HG02798 (cell line): Measurements from ENCODE around the gene PPARG.
"Not testable (repeated sequence)": the region's sequence is repeated elsewhere in the genome, so short reads cannot be mapped to it uniquely, and the experiment has no call there.

Source experiments
- ATAC-seq: cut with Tn5 transposase; IDR thresholded peaks from one replicate; pipeline ENCODE4 v1.9.1; 2021; ENCODE audit warnings: mild to moderate bottlenecking; ENCODE audit not compliant: unreplicated experiment, poor library complexity

Gene PPARG

DNA sequence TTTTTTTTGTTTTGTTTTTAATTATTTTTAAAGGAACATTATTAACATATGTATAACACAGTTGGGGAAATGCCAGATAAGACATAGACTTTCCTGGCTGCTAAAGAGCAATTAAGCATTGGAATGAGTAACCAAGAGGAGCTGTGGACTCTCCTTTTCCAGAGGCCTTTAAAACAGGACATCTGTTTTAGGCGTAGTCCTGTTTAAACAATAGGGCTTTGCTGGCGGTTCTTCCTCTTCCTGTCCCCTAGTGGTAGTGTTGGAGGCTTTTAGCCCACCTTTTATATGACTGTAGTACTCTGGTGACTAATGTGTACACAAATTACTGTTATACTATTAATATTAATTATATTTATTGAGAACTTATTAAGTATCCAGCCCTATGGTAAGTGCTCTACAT is 81.9 kb downstream of the PPARG start:
- no peak for ATAC-seq

DNA sequence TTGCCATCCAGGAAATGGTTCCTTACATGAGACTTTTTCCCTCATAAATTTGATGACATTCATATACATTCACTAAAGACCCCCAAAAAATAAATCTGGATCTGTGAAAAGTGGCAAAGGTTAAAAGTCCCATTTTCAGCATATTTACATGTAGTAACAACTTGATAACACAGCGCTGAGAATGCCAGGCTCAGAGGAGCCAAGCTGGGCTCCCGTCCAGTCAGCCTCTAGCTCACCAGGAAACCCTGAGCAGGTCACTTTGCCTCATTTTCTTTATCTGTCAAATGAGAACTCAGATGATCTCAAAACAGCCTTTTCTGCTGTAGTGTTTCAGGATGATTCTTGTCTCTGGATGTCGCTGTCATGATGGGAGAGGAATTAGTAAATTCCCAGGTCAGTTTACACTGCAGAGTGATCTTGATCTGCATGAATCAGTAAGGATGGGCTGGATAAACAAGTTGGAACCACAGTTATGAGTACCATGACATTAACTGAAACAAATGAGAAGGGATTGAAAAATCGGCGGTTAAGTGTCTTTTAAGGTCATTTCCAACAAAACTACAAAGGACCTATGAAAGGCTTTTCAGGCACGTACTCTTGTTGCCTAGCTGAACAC is 82.8 kb downstream of the PPARG start:
- ATAC-seq = no peak

DNA sequence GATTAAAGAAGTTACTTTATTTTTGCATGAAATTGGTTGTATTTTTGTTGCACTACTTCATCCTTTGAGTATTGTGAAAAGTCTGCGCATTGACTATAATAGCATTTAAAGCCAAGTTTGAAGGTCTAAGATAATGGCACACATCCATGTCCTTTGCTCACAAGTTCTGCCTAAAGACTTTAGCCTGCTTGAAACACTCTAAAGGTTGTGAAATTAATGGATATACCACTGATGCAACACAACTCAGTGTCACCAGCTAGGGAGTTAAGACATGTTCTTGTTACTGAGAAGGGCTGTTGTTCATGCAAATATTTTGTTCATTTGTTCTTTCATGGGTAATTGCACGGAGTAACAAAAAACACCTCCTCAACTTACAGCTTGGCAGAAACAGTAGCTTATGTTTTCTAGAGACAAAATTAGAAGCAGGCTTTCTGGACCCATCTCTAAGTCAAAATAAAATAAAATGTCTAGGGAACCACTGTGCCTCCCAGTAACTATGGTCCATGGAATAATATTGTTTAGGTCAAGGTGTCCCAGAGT is 83.9 kb downstream of the PPARG start:
- no peak for ATAC-seq

DNA sequence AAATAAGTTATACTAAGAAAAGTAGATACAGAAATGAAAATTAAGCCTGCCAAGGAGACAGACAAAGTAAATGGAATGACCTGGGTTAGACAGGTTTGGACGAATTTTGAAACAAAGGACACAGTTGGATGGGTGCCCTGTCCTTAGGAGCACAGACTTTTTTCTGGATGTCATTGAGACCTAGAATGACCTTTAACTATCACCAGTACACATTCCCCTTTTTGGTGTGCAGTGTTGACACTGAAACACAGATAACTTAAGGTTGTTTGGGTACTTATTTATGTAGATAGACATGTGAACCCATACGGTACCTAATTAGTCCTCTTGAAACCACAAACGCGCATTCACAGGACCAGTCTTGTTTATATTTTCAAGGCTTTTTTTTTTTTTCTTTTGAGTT is 86.7 kb downstream of the PPARG start:
- ATAC-seq = no peak

DNA sequence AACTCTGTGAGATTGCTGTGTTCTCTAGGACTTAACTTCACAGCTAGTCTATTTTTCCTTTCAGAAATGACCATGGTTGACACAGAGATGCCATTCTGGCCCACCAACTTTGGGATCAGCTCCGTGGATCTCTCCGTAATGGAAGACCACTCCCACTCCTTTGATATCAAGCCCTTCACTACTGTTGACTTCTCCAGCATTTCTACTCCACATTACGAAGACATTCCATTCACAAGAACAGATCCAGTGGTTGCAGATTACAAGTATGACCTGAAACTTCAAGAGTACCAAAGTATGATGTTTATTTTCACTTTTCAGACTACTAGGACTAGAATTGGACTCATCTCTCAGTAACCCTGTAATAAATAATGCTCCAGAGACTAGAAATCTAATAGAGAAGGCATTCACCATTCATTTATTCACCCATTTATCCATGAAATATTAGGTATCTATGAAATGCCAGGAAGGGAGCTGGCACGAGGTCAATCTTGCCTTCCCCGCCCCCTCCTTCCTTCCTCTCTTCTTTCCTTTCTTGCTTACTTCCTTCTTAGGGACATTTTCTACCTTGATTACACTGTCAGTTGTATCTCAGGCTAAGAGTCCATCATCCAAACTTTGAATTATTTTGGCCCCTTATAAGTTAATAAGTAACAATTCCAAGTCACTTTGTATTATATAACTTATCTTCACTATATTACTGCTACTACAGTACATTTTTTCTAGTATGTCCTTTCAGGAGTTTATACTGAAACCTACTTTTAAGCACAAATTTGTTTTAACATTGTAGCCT is 91.0 kb downstream of the PPARG start:
- ATAC-seq = no peak

DNA sequence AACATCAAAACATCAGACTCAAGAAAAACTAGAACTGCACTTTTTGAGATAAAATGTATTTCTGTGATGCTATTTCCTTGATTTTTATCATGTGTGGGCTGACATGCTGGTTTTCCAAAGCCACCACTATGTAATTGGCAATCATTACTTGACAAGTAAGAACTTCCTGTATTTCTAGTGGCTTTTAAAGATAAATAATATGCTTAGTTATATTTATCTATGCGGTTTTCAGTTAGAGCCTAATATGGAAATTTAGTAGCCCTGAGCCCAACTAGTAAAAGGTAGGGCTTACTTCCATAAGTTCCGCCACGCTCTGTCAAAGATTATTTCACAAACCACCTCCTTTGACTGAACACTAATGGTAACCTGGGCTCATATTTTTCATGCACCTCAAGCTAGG is 91.6 kb downstream of the PPARG start:
- ATAC-seq = no peak

DNA sequence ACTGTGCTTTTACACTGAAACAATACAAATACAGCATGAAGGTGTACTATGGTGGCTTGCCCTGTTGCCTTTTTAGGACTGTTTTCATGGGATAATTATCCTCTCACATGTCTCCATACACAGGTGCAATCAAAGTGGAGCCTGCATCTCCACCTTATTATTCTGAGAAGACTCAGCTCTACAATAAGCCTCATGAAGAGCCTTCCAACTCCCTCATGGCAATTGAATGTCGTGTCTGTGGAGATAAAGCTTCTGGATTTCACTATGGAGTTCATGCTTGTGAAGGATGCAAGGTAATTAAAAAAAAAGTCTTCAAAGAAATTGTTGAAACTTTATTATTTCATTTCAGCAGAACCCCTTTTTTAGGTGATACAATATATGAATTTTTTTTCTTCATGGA is 92.3 kb downstream of the PPARG start:
- ATAC-seq = no peak

DNA sequence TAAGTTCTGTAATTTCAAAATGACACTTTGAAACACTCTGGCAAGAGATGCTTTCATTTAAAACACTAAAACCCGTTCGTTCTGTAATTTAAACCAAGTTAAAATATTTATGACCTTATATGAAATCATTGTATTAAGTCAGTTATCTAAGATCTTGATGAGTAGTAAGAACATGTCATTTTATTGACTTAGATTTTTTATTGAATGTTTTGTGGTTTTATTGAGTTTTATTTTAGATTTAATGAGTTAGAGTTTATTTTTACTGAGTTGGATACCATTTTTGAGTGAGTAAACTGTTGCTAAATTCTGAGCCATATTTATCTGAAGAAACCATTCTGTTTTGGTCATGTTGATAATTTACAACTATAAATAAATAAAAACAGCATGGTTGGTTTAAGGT is 94.3 kb downstream of the PPARG start:
- no peak for ATAC-seq

DNA sequence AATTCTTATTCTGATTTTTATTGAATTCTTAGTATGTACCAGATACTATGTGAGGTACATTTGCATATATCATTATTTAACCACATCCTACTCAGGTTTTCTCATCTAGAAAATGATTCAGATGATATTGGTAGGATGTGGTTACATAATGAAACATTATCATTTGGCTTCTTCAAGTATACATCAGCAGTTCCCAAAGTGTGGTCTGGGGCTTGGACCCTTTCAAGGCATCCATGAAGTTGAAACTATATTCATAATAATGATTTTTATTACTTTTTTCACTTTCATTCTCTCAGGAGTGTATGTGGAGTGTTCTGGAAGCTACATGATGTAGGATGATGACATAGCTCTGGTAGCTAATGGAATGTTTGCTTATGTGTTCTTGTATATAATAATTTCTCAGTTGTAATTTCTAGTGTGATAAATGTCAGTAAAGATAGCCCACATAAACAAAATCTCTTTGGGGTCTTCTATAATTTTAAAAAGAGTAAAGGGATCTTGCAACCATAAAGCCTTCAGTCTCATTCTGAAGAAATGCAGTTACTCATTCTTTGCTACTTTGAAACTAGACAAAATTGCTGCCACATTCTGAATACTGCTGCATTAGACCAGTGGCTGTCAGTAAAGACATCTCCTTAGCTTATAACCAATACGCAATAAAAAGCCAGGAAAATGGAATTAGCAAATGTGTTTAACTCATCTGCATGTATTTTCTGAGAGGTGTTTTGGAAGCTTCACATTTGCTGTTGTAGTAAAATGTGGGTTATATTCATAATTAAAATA is 95.8 kb downstream of the PPARG start:
- no peak for ATAC-seq

DNA sequence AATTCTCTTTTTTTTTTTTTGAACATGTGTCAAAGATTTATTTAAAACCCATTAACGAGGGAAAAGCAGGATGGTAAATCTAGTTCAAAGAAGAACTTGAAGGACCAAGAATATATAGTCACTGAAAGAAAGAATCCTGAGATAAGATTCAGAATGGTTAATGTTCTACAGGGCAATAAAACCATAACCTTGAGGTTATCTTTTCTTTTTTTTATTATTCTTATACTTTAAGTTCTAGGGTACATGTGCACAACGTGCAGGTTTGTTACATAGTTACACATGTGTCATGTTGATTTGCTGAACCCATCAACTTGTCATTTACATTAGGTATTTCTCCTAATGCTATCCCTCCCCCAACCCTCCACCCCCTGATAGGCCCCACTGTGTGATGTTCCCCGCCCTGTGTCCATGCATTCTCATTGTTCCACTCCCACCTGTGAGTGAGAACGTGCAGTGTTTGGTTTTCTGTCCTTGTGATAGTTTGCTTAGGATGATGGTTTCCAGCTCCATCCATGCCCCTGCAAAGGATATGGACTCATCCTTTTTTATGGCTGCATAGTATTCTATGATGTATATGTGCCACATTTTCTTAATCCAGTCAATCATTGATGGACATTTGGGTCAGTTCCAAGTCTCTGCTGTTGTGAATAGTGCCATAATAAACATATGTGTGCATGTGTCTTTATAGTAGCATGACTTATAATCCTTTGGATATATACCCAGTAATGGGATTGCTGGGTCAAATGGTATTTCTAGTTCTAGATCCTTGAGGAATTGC is 97.8 kb downstream of the PPARG start:
- not testable (repeated sequence) for ATAC-seq

DNA sequence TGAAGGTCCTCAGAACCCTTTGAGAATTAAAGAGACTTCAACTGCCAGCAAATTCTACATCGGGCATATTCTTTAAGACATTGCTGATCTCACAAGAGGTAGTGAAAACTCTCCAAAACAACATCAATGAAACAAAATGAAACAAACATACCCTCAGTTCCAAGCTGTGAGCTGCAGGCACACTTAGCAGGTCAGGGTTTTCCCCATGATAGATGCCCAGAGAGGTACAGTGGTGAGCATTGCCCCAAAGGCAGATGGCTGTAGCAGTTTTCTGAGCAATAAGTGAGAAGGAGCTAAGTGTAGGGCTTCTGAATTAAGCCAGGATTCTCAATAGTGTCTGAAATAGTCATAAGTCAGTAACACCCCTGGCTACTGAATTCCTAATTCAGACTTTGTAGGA is 99.3 kb downstream of the PPARG start:
- no peak for ATAC-seq

DNA sequence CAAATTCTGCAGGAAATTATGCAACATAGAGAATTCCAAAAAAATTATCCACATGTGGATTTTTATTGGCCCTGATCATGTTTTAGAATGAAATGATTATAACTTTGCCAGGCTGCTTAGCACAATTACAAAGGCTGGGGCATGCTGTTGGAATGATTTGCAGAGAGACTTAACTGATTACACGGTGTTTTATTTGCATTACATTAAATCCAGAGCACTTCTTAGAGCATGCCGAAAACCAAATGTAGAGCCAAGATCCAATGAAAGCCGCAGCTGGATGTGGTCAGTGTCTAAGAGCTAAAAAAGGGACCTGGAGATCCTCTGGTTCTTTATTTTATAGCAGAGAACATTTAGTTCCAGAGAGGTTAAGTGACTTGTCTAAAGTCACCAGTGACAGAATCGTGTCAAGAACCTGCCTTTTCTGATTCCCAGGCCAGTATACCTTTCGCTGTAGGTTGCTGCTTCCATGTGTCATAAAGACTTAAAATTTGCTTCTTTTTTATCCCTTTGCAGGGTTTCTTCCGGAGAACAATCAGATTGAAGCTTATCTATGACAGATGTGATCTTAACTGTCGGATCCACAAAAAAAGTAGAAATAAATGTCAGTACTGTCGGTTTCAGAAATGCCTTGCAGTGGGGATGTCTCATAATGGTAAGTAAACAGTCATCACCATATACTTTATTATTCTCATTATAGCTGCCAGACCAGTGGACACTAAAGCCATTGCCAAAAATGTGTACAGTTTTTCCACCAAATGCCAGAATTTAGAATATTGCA is 103.4 kb downstream of the PPARG start:
- ATAC-seq = no peak

DNA sequence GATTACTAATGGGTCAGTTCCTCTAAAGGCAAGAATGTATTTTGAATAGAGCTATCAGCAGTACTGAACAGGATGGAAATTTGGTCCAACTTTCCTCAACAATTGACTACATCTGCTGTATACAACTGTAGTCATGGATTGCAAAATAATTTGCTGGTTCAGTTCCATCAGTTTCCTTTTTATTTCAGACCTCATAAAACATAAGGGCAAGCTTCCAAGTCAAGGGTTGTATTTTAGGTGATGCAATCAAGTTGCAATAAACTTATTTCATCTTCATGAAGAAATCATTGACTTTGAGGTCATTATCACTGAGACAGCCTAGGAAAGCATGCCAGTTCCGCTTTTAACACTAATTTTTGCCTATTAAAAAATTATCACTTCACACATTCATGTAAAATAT is 105.0 kb downstream of the PPARG start:
- no peak for ATAC-seq

DNA sequence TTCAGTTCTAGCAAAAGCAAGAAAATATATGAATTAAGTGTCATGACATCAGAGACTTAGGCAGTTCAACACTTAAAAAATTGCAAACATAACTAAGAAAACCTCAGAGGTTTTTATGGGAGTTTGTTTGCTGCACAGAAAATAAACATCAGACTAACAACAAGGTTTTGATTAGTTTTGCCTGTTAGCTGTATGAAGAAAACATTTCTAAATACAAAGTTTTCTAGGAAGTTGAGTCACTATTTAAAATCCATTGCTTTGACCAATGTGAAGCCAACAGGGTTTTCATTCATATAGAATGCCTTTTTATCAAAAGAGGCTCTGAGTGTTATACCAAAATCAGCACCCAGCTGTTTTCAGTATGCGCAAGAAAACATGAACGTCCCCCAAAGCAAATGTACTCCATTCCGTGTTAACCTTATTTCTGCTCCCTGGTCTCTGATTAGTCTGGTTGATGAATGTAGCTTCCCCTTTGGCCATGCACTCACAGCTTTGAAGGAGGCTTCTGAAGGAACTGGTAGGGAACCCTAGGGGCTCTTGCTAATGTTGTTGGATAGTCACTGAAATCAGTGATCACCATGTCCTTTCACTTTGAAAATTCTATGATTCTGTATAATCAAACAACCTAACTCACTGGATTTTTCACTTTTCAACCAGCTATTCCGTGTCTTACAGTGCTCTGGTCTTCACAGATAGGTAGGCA is 105.8 kb downstream of the PPARG start:
- peak; percentile 14 for ATAC-seq

DNA sequence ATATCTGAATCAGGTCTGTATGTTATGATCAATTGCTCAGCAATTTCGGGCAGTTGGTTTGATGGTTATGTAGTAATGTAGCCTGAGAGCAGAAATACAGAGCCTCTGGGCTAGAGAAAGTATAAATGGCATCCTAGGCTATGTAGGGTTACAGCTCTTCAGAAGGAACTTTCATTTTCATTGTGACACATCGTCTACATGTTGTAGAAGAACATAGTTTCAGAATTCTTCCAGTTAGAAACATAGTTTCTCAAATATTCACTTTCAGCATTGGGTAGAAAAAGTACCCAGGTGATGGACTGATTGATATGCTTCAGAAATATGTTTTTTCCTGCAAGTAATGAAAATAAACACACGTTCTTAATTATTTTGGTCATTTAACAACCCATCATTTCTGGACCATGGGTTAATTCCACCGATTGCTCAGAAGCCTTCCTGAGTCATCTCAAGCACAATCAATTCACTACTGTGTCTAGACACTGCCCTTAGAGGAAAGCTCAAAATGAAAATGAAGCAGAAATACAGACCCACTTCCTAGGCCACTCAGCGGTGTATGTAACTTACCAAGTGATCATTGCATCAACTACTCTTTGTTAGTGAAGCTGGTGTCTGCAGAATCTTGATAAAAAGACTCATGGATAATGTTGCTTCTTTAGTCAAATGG is 106.6 kb downstream of the PPARG start:
- peak; percentile 97 for ATAC-seq

DNA sequence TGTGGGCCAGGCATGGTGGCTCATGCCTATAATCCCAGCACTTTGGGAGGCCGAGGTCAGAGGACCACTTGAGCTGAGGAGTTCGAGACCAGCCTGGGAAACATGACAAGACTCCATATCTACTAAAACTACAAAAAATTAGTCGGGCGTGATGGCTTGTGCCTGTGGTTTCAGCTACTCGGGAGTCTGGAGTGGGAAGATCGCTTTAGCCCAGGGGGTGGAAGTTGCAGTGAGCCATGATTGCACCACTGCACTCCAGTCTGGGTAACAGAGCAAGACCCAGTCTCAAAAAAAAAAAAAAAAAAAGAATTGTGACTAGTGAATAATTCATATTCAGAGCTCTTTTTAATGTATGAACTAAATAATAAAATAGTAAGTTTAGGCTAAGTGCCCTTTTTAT is 107.6 kb downstream of the PPARG start:
- no peak for ATAC-seq

DNA sequence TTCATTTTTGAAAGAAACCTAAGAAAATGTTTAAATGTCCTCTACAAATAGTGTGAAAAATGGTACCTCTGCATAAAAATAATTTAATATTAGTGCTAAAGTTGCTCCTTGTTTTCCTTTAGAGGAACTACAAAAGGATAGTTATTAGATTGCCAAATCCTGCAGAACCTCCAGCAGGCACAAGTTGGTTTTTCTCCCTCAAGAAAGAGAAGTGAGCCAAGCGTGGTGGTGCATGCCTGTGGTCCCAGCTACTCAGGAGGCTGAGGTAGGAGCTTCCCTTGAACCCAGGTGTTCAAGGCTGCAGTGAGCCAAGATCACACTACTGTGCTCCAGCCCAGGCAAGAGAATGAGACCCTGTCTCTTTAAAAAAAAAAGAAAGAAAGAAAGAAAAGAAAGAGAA is 110.4 kb downstream of the PPARG start:
- ATAC-seq = no peak

DNA sequence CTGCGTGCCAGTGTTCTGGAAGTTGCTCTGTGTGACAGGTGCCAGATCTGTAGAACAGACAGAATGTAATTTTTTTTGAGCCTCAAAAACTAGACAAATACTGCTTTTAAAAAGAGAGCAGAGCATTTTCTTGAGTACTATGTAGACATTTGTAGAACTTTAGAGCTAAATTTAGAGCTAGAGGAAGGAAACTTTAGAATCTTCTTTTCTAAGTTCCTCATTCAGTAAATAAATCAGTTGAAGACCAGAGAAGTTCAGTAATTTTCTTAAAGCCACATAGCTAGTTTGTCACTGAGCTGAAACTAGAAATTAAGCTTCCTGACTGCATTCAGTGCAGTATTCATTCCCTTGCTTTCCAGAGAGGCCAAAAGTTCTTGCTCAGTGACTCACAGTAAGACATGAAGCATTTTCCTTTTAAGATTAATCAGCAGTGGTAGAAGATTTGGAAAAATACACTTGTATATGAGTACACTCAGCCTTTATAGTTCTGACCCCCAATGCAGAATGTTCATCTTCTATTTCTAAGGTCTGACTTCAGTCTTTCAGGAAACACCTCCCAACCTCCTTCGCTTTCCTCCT is 111.8 kb downstream of the PPARG start:
- ATAC-seq = no peak
